Prostate gland (tissue), 2 donors: ENCODE results near the gene SSTR5.

Experiments
- POLR2AphosphoS5 ChIP-seq: sonication (generic); formaldehyde crosslinking; IDR thresholded peaks from one replicate; pipeline ENCODE4 v1.6.1; 2017; ENCODE audit warnings: antibody characterized with exemption
- TF ChIP-seq, protein P1 (sequence below), 4 experiments: fragments of 200-600 bp in 2 of 4; fragments of 450-650 bp in 2 of 4; sonication (generic) in 2 of 4; IDR thresholded peaks; 1 replicate in 3 of 4; 2 replicates in 1 of 4; pipeline ENCODE4 v1.5.1; 2016 to 2019; ENCODE audit warnings: antibody characterized with exemption in 4 of 4, mild to moderate bottlenecking in 2 of 4, moderate library complexity in 2 of 4

DNA sequence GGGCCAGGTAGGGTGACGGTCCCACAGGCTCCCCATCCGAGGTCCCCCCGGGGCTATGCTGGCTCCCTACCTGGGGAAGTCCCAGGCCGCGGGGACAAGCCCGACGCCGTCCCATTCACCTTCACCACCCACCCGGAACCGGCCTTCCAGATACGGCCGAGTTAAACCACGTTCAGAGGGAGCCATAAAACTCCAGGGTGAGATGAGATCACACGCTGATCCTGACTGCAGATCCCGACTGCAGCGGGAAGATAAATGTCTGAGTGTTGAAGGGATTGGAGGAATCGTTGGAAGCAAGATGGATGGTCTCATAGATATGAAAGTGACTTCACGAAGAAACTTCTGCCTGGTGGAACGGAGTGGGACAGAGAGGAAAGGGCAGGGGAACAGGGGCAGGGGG is 37.1 kb downstream of the SSTR5 start:
- TF ChIP-seq, protein P1, sequence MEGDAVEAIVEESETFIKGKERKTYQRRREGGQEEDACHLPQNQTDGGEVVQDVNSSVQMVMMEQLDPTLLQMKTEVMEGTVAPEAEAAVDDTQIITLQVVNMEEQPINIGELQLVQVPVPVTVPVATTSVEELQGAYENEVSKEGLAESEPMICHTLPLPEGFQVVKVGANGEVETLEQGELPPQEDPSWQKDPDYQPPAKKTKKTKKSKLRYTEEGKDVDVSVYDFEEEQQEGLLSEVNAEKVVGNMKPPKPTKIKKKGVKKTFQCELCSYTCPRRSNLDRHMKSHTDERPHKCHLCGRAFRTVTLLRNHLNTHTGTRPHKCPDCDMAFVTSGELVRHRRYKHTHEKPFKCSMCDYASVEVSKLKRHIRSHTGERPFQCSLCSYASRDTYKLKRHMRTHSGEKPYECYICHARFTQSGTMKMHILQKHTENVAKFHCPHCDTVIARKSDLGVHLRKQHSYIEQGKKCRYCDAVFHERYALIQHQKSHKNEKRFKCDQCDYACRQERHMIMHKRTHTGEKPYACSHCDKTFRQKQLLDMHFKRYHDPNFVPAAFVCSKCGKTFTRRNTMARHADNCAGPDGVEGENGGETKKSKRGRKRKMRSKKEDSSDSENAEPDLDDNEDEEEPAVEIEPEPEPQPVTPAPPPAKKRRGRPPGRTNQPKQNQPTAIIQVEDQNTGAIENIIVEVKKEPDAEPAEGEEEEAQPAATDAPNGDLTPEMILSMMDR (IDR thresholded peaks at IDR 0.05) = no peak
- no peak for TF ChIP-seq POLR2AphosphoS5
